ENCODE measurements around the gene PARD3B. TPM values are rescaled to one million over a fixed set of nuclear protein-coding genes. Genes with fewer than 3 reads are reported as not detected.

Gene PARD3B
- total and polyA plus RNA-seq, 2 of the 8 experiments (the other 6 are each of a cell fraction or from before 2014, with no cell fraction given): 1.2 to 5.7 TPM

DNA sequence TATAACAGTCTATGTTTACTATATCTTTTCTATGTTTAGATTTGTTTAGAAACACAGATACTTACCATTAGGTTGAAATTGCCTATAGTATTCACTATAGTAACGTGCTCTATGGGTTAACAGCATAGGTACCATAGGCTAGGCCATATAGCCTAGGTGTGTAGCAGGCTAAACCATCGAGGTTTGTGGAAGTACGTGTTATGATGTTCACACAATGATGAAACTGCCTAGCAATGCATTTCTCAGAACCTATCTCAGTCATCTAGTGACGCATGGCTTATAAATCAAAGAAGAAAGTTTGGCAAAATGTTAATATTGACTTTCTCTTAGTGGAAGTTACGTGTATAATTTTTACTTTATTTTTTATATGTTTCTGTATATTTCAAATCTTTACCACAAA lies 670.8 kb downstream of the PARD3B start:
- no peak overlapping the region for H3K14ac ChIP-seq (ENCODE audit: insufficient read length)
- H2BK20ac ChIP-seq (ENCODE audit: low read length): no peak overlapping the region
- H3K79me1 ChIP-seq (ENCODE audit: low read depth, low read length): no peaks in the 10 kb centered on the region
- H3K23me2 ChIP-seq (ENCODE audit: low read depth, low read length): no peaks in the 10 kb centered on the region
- H2AK5ac ChIP-seq (ENCODE audit: low read depth, low read length): no peak overlapping the region
- no peaks in the 10 kb centered on the region for H4K20me1 ChIP-seq (replicated peaks in 1 of 2; ENCODE audit: control insufficient read depth in 1 of 2, insufficient read depth in 2 of 2, low read length in 2 of 2)
- no peak overlapping the region for H3K27ac ChIP-seq (ENCODE audit: low read depth, low read length)
- no peak overlapping the region for H4K91ac ChIP-seq (replicated peaks; ENCODE audit: insufficient read length, low read length)
- 72% methylated on average over 5 of the region's 5 CpGs; no CpG with 5 or more reads in 1 of the 2 experiments for WGBS, 2 experiments (ENCODE audit: extremely low coverage in 1 of 2, insufficient coverage in 1 of 2, insufficient read length in 1 of 2, insufficient replicate concordance in 2 of 2, low coverage in 1 of 2, low lambda C conversion rate in 2 of 2, missing lambda C conversion rate in 1 of 2)
- H3K23ac ChIP-seq (ENCODE audit: insufficient read length): no peak overlapping the region
- H4K5ac ChIP-seq (ENCODE audit: insufficient read length, low read depth, low read length): no peak overlapping the region
- H3K4me1 ChIP-seq (replicated peaks in 1 of 4; ENCODE audit: control insufficient read depth in 3 of 4, insufficient read depth in 4 of 4, low read length in 3 of 4): peaks cover 0 to 4% (median 0%) of the 10 kb centered on the region in 4 experiments; a peak in 1 of 7 replicates
- H2BK12ac ChIP-seq (ENCODE audit: low read depth, low read length): no peak overlapping the region
- H3K56ac ChIP-seq (replicated peaks; ENCODE audit: insufficient read length, low read depth, low read length): no peak overlapping the region
- no peaks in the 10 kb centered on the region for H3K36me3 ChIP-seq (ENCODE audit: control insufficient read depth in 2 of 4, insufficient read depth in 4 of 4, low read length in 3 of 4)
- no peaks in the 10 kb centered on the region for H3K79me2 ChIP-seq (ENCODE audit: control insufficient read depth in 1 of 2, insufficient read depth in 2 of 2, low read length in 2 of 2)
- no peak overlapping the region for H3K4me3 ChIP-seq (ENCODE audit: extremely low read depth in 1 of 4, insufficient read depth in 2 of 4, low read depth in 3 of 4, low read length in 4 of 4)
- ChIA-PET CTCF (ENCODE audit: partially characterized antibody) (no interaction called here), POLR2A (ENCODE audit: partially characterized antibody) (no interaction called here)
- FAIRE-seq (no peak), DNase-seq (ENCODE audit: low read depth in 1 of 2, low spot score in 2 of 2) (no peak)
- no peak overlapping the region for H2AFZ ChIP-seq (ENCODE audit: low read length)
- H3K9ac ChIP-seq (replicated peaks in 1 of 4; ENCODE audit: extremely low read depth in 1 of 4, low read depth in 3 of 4, low read length in 3 of 4): no peak overlapping the region
- H2BK5ac ChIP-seq (ENCODE audit: low read depth, low read length): no peak overlapping the region
- H3K4ac ChIP-seq (replicated peaks; ENCODE audit: insufficient read length, low read depth, low read length): no peak overlapping the region
- H4K8ac ChIP-seq (ENCODE audit: extremely low read depth, insufficient read depth, low read length): no peak overlapping the region
- TF ChIP-seq NANOG (IDR thresholded peaks at IDR 0.05; ENCODE audit: insufficient read depth, low read depth, low read length, poor library complexity, severe bottlenecking): no peak
- no peak overlapping the region for H3K18ac ChIP-seq (ENCODE audit: extremely low read depth, low read length)
- H3K9me3 ChIP-seq (ENCODE audit: insufficient read depth in 2 of 2, low read depth in 1 of 2, low read length in 1 of 2): no peaks in the 10 kb centered on the region
- no peak overlapping the region for H2BK15ac ChIP-seq (ENCODE audit: low read length)
- no peak overlapping the region for H2BK120ac ChIP-seq (replicated peaks; ENCODE audit: low read depth, low read length)
- no peaks in the 10 kb centered on the region; a peak in 1 of 7 replicates for H3K27me3 ChIP-seq (replicated peaks in 1 of 4; ENCODE audit: control insufficient read depth in 3 of 4, extremely low read depth in 1 of 4, insufficient read depth in 3 of 4, low read length in 3 of 4)
- H3K4me2 ChIP-seq (ENCODE audit: insufficient read depth in 1 of 2, low read depth in 2 of 2, low read length in 2 of 2): no peak overlapping the region

All from H1 (cell line).